Cardiac muscle cell (in vitro differentiated cells and primary cell): Measurements from ENCODE around the gene ZFP36. TPM values are rescaled to one million over a fixed set of nuclear protein-coding genes. Genes with fewer than 3 reads are reported as not detected.

Source experiments
- DNase-seq, 2 donors: peaks; one replicate each; pipeline versions ENCODE4 v3.0.0 to v3.0.0-alpha.2; 2010 to 2017; ENCODE audit warnings: low read depth in 1 of 2, low spot score in 1 of 2
- H3K27ac ChIP-seq: fragments of 200-600 bp; sonication (generic); 2 replicates; pipeline ENCODE4 v1.5.1; 2016
- H3K27me3 ChIP-seq: fragments of 200-600 bp; sonication (generic); 2 replicates; pipeline ENCODE4 v1.6.0; 2016; ENCODE audit warnings: control low read depth
- H3K36me3 ChIP-seq: fragments of 200-600 bp; sonication (generic); 2 replicates; pipeline ENCODE4 v1.5.1; 2016; ENCODE audit warnings: control low read depth
- H3K4me1 ChIP-seq: fragments of 200-600 bp; sonication (generic); 2 replicates; pipeline ENCODE4 v1.8.1; 2017; ENCODE audit warnings: low read depth, mild to moderate bottlenecking, mixed run types
- H3K4me3 ChIP-seq: fragments of 200-600 bp; sonication (generic); 2 replicates; pipeline ENCODE4 v1.5.1; 2016; ENCODE audit warnings: mild to moderate bottlenecking
- H3K9me3 ChIP-seq: fragments of 200-600 bp; sonication (generic); 2 replicates; pipeline ENCODE4 v1.5.1; 2017; ENCODE audit warnings: low read depth, mild to moderate bottlenecking, control low read depth
- polyA plus RNA-seq: library from polyadenylated mRNA; unstranded; fragments of >200 nt; fragmentation: Nextera tagmentation; extraction: Ambion mirVana; gene quantifications from 2 replicates; pipeline ENCODE4 v1.2.1, GENCODE V29; 2016
- total RNA-seq: library from RNA; depleted of rRNA; stranded (reverse); fragments of >200 nt; gene quantifications from 2 replicates; pipeline ENCODE4 v1.2.3, GENCODE V29; 2016
- TF ChIP-seq, protein P1 (sequence below): IDR thresholded peaks from 2 replicates; pipeline ENCODE4 v1.5.1; 2012; ENCODE audit warnings: low read depth, mild to moderate bottlenecking, low read length

ZFP36 gene, protein sequence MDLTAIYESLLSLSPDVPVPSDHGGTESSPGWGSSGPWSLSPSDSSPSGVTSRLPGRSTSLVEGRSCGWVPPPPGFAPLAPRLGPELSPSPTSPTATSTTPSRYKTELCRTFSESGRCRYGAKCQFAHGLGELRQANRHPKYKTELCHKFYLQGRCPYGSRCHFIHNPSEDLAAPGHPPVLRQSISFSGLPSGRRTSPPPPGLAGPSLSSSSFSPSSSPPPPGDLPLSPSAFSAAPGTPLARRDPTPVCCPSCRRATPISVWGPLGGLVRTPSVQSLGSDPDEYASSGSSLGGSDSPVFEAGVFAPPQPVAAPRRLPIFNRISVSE
- total RNA-seq = 13.6 and 14.6 TPM in 2 replicates
- 51.2 and 53.4 TPM in 2 replicates for polyA plus RNA-seq

DNA sequence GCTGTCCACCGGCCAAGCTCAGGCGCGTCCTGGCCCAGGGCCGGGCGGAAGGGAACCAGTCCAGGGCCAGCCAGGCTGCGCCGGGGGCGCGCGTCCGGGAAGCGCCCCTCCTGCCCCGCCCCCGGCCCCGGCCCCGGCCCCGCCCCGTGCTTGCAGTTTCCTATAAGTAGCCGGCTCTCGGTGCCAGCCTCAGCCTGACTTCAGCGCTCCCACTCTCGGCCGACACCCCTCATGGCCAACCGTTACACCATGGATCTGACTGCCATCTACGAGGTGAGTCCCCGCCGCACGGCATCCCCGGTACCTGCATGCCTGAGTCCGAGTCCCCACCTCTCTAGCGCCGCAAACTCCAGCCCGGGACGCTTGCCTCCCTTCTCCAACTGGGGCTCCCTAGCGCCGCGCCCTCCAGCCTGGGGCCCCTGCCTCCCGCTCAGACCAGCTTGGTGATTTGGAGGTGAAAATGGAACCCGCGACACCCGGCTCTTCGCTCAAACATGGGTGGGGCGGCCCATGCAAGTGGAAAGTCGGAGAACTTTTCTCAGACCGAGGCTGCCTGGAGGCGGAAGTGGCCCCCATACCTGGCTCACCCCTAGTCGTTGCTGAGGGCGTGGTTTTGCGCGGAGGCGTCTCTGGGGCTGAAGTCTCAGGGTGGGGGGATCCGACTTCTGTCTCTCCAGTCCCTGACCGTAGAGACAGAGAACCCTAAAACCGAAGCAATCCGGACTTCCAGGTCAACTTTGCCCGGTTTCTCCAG lies at the start of gene ZFP36:
Gene ZFP36 (plus strand): TSS at position 192 of the 754 bp plus-strand sequence. CDS start 58 bp downstream, at position 250.
- H3K27ac ChIP-seq = peak within 1 kb of the TSS; percentile 86
- peaks cover 27% of the 10 kb centered on the region for H3K4me1 ChIP-seq
- H3K9me3 ChIP-seq = no peaks in the 10 kb centered on the region
- TF ChIP-seq, protein P1, sequence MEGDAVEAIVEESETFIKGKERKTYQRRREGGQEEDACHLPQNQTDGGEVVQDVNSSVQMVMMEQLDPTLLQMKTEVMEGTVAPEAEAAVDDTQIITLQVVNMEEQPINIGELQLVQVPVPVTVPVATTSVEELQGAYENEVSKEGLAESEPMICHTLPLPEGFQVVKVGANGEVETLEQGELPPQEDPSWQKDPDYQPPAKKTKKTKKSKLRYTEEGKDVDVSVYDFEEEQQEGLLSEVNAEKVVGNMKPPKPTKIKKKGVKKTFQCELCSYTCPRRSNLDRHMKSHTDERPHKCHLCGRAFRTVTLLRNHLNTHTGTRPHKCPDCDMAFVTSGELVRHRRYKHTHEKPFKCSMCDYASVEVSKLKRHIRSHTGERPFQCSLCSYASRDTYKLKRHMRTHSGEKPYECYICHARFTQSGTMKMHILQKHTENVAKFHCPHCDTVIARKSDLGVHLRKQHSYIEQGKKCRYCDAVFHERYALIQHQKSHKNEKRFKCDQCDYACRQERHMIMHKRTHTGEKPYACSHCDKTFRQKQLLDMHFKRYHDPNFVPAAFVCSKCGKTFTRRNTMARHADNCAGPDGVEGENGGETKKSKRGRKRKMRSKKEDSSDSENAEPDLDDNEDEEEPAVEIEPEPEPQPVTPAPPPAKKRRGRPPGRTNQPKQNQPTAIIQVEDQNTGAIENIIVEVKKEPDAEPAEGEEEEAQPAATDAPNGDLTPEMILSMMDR = no peak
- no peaks in the 10 kb centered on the region for H3K27me3 ChIP-seq
- DNase-seq = peak; percentile 90
- no peaks in the 10 kb centered on the region for H3K36me3 ChIP-seq
- H3K4me3 ChIP-seq = peak within 1 kb of the TSS; percentile 89

DNA sequence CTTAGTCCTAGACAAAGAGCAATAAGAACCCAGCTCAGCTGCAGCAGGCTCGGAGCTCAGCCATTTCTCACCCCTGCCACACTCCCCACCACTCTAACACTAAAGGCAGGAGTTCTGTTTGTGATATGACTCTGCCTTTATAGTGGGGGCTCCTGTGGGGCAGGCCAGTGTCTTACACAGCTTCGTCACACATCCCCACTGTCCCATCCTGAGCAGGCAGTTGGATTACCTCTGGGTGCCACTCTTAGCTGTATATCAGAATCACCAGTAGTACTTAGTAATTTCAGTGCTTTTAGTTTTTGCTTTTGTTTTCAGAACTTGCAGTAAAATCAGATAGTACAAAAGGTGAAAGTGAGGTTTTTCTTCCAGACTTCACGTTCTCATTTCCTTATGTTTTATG lies 47.6 kb upstream of the ZFP36 start:
- Histone ChIP-seq H3K27me3 (no peaks in the 10 kb centered on the region), H3K9me3 (no peaks in the 10 kb centered on the region), H3K4me3 (no peak overlapping the region), H3K36me3 (peaks cover 61% of the 10 kb centered on the region), H3K4me1 (no peaks in the 10 kb centered on the region), H3K27ac (no peak overlapping the region)
- TF ChIP-seq, protein P1 = no peak
- DNase-seq = no peak

DNA sequence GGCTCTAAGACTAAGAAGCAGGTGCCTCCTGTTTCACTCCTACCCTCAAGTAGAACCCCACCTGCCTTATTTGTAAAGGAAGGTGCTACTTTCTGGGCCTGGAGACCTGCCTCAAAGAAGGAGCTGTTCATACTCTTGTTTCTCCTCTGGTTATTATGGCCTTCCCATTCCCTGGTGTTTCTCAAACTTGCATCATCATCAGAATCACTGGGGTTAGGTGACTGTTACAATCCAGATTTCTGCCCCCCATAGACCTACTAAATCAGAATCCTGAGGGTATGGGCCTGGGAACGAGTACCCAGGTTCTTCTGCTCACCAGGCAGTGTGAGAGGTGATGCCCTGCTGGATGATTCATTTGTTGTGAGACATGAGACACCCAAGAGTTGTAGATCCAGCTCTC lies 46.0 kb upstream of the ZFP36 start:
- TF ChIP-seq, protein P1 = no peak
- Histone ChIP-seq H3K27me3 (no peaks in the 10 kb centered on the region), H3K36me3 (peaks cover 47% of the 10 kb centered on the region), H3K27ac (no peak overlapping the region), H3K4me3 (no peak overlapping the region), H3K4me1 (no peaks in the 10 kb centered on the region), H3K9me3 (no peaks in the 10 kb centered on the region)
- DNase-seq = no peak

DNA sequence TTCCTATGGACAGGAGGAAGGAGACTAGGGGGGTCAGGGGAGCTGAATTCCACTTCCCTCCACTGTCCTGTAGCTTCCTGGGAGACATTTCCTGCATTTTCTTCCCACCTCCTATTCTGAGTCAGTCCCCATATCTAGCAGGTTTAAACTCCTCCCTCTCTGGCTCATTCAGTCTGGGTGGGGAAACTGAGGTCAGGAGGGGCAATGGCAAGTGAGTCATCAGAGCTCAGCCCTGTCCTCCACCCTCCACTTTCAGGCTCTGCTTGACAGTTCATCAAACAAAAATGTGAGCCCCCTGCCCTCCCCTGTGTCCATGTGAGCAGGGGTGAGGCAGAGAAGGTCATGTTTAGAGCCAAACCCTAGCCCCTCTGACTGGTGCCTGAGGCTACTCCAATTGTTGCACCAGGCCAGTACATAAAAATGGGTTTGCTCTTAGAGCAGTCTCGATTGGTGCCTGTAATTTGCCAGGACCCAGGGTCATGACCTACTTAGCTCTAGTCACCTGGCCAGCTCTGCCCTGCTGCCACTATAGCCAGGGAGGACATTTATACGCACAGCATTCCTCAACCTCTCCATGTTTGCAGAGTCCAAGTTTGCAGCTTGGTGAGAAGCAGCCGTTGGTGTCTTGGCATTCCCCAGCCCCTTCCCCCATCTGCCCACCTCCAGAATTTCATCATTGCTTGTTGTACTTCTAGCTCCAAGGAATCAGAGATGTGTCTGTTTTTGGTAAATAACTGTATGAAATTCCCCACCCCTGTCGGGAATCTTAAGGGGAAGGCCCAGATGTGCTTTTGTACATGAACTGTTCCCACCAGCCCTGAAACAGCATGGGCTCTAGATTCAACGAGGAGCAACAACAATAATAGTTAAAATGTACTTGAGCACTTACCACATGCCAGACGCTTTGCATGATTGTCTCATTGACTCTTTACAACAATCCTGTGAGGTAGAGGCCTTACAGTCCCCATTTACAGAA lies 43.7 kb upstream of the ZFP36 start:
- no peaks in the 10 kb centered on the region for H3K9me3 ChIP-seq
- TF ChIP-seq, protein P1 = no peak
- peaks cover 33% of the 10 kb centered on the region for H3K36me3 ChIP-seq
- H3K27ac ChIP-seq = no peak overlapping the region
- no peak overlapping the region for H3K4me3 ChIP-seq
- peak in 1 of 2 donors; percentile 51 for DNase-seq
- H3K27me3 ChIP-seq = no peaks in the 10 kb centered on the region
- H3K4me1 ChIP-seq = no peaks in the 10 kb centered on the region

DNA sequence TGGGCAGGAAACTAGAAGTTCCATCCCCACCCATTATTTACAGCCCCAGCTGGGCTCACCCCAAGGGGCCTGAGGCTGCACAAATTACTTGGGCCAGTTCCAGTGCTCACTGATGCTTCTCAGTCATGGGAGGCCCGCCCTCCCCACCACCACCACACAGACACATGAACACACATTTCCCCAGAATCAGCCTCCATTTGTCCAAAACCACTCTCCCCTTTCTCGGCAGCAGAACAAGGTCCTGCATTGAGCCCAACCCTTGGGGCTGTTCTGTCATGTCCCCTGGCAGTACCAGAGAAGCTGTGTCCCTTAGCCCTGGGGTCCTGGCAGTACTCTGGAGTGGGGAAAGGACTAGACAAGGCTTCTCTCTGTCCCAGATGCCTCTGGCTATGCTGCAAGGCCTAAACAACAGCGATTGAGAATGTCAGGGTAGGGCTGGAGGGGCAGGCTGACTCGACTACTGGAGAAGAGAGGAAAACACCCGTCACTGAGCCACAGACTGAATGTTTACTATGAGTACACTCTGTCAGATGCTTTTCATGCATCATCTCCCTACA lies 42.7 kb upstream of the ZFP36 start:
- Histone ChIP-seq H3K36me3 (peaks cover 30% of the 10 kb centered on the region), H3K4me1 (no peaks in the 10 kb centered on the region), H3K4me3 (no peak overlapping the region), H3K27me3 (no peaks in the 10 kb centered on the region), H3K9me3 (no peaks in the 10 kb centered on the region), H3K27ac (no peak overlapping the region)
- TF ChIP-seq, protein P1 = no peak
- DNase-seq = peak in 1 of 2 donors; percentile 30
